Spleen (tissue), 7 donors: ENCODE data around the gene YRDC.

Source experiments
- CTCF ChIP-seq, 11 experiments: fragments of 200-600 bp in 7 of 11; fragments of 450-650 bp in 4 of 11; sonication (generic) in 4 of 11; IDR thresholded peaks in 8 of 11; conservative IDR thresholded peaks in 3 of 11; 1 replicate in 7 of 11; 2 replicates in 4 of 11; pipeline versions ENCODE4 v1.4.0 to v1.8.0; 2016 to 2021; ENCODE audit warnings: antibody characterized with exemption in 11 of 11, inconsistent platforms in 4 of 11, mild to moderate bottlenecking in 1 of 11
- POLR2A ChIP-seq, 3 donors: fragments of 450-650 bp; IDR thresholded peaks; one replicate each; pipeline ENCODE4 v1.5.1; 2017; ENCODE audit warnings: antibody characterized with exemption in 3 of 3, mild to moderate bottlenecking in 1 of 3
- POLR2AphosphoS5 ChIP-seq, 3 donors: sonication (generic); formaldehyde crosslinking; IDR thresholded peaks; one replicate each; pipeline ENCODE4 v1.5.1; 2017; ENCODE audit warnings: antibody characterized with exemption in 3 of 3
- donor health status: DM: no; HTN: no; CAD: no; lungs with moderate emphysema.
- donor health status: DM: no; HTN: no; CAD: no.
- donor health status: DM: no; HTN: no; CAD: no.

DNA sequence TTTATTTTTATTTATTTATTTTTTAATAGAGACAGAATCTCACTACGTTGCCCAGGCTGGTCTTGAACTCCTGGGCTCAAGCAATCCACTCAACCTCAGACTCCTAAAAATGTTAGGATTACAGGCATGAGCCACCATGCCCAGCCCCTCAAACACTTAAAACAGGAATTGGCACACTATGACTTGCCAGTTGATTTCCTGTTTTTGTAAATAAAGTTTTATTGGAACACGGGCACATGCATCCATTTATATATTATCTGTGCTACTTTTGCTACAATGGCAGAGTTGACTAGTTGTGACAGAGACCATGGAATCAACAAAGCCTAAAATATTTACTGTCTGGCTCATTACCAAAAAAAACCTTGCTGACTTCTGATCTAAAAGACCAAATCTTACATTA is 16.0 kb upstream of the YRDC start:
- TF ChIP-seq CTCF (IDR thresholded peaks at IDR 0.05 in 8 of 11, conservative IDR thresholded peaks at IDR 0.05 in 3 of 11) (no peak), POLR2A (IDR thresholded peaks at IDR 0.05) (no peak), POLR2AphosphoS5 (IDR thresholded peaks at IDR 0.05) (no peak)
